DMS 273 (cell line): Measurements from ENCODE around the gene OVOL2.

ENCODE experiments used
- DNase-seq: peaks from one replicate; lab custom pipeline; 2025; ENCODE audit not compliant: unreplicated experiment; lab: John Stamatoyannopoulos, UW

Gene OVOL2

DNA sequence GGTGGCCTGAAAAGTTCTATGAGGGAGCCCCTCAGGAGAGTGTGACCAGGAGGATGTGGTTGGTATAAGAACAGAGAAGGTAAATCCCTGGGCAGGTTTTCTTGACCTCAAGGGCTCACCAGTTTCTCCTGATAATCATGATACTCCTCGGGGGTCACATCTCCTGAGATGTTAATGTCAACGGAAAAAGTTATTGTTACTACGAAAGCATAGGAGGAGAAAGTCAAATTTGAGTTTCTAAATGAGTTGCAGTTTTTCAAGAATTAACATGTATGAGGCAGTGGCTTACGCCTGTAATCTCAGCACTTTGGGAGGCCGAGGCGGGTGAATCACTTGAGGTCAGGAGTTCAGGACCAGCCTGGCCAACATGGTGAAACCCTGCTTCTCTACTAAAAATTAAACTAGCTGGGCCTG lies 65.5 kb downstream of the OVOL2 start:
- DNase-seq, result no peak

GRCh38 chr20:17990278-17990972 lies 67.3 kb downstream of the OVOL2 start:
- no peak for DNase-seq

DNA sequence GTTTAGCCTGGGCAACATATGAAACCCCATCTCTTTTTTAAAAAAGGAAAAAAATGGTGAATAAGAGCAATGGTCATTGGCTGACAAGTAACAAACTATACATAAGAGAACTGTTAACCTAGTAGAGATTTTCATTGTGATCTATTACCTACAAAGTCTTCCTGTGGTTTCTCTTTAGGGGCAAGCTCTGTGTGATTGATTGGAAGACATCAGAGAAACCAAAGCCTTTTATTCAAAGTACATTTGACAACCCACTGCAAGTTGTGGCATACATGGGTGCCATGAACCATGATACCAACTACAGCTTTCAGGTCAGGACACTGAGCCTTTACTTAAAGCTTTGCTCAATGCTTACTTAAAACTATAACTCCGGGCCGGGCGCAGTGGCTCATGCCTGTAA lies 69.7 kb downstream of the OVOL2 start:
- DNase-seq, result no peak

GRCh38 chr20:17985388-17986018 lies 72.2 kb downstream of the OVOL2 start:
- no peak for DNase-seq

- no peak for DNase-seq
Observed at GRCh38 chr20:17976305-17976704, 81.4 kb downstream of the OVOL2 start.
